ENCODE data around the gene TLR6. TPM values are rescaled to one million over a fixed set of nuclear protein-coding genes. Genes with fewer than 3 reads are reported as not detected.

The TLR6 gene
- total and polyA plus RNA-seq, 4 donors = 0.26 to 2.1 (median 1.3) TPM

DNA sequence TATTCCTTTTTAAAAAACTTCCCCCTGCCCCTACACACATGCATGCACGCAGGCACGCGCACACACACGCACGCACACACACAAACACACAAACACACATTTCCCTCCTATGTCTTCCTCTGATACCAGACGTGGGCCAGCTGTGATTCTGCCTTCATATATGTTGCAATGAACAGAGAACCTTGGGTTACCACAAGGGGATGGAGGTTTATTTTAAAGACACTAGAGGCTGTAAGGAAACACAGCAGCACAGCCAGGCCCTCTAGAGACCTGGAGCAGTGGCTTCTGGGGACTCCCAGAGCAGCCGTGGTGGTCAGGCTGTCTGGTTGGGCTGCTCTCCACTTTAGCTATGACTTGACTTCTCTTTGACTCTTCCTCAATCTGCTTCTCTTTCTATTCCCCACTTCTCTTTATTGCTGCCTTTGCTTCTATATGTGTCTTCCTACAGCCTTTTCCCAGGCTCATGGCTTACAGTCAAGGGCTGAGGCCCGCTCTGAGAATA is 70.7 kb downstream of the TLR6 start:
- H3K9ac ChIP-seq (ENCODE audit: low read depth in 1 of 2, low read length in 2 of 2) = no peak overlapping the region
- WGBS = 91% methylated on average over 8 of the region's 8 CpGs
- H3K4me1 ChIP-seq (ENCODE audit: control insufficient read depth in 4 of 4, insufficient read depth in 4 of 4, low read length in 3 of 4) = peaks cover 4 to 25% (median 15%) of the 10 kb centered on the region in 4 donors
- TF ChIP-seq SP1 (IDR thresholded peaks at IDR 0.05) (no peak), YY1 (IDR thresholded peaks at IDR 0.05) (peak; percentile 21), RXRA (IDR thresholded peaks at IDR 0.05) (peak in 1 of 2 donors; percentile 14), GABPA (IDR thresholded peaks at IDR 0.05 in 1 of 2, conservative IDR thresholded peaks at IDR 0.05 in 1 of 2) (no peak)
- no peak overlapping the region for H3K4me3 ChIP-seq (ENCODE audit: low read depth in 1 of 3, low read length in 3 of 3)
- DNase-seq (ENCODE audit: low spot score) = no peak
- H3K9me3 ChIP-seq (ENCODE audit: control insufficient read depth in 4 of 4, low read length in 3 of 4) = no peaks in the 10 kb centered on the region
- no peaks in the 10 kb centered on the region for H3K36me3 ChIP-seq (ENCODE audit: control insufficient read depth in 4 of 4, insufficient read depth in 3 of 4, low read depth in 1 of 4, low read length in 3 of 4)
- H3K27me3 ChIP-seq (ENCODE audit: control insufficient read depth in 4 of 4, insufficient read depth in 4 of 4, low read length in 3 of 4) = no peaks in the 10 kb centered on the region
- H3K27ac ChIP-seq (ENCODE audit: low read depth in 1 of 2, low read length in 2 of 2) = no peak overlapping the region

DNA sequence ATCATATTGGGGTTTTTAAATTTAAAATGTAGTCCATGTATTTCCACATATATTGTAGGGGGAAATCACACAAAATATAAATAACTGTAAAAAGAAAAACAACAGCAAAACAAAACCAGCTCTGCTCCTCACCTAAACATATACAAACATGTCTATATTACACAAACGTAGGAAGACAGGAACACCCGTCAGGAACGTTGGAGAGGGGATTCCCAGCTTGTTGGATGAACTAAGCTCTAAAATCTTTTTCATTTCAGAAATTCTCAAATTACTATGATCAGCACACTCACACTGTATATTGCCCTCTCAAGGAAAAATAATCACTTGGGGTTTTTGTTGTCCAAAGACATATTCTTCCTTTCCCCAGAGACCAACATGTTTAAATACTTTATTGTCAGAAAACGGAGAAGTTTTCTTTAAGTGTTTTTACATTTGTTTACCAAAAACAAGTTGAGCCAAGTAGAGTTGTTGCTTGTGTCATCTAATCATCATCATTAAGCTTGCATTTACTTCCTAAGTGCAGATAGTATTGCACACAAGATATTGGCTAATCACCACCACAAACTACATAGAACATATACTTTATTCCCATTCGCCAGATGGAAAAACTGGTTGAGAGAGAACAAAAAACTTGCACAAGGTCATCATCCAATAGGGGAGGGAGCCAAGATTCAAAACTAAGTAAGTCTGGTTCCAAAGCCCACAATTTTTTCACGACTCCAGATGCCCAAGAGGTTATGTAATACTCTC is 71.4 kb downstream of the TLR6 start:
- H3K4me1 ChIP-seq (ENCODE audit: control insufficient read depth in 4 of 4, insufficient read depth in 4 of 4, low read length in 3 of 4) = peaks cover 4 to 23% (median 13%) of the 10 kb centered on the region in 4 donors
- H3K4me3 ChIP-seq (ENCODE audit: low read depth in 1 of 3, low read length in 3 of 3) = no peak overlapping the region
- H3K27me3 ChIP-seq (ENCODE audit: control insufficient read depth in 4 of 4, insufficient read depth in 4 of 4, low read length in 3 of 4) = no peaks in the 10 kb centered on the region
- TF ChIP-seq NR2F2 (IDR thresholded peaks at IDR 0.05) = no peak
- TF ChIP-seq YY1 (IDR thresholded peaks at IDR 0.05) = no peak
- TF ChIP-seq, protein P1, sequence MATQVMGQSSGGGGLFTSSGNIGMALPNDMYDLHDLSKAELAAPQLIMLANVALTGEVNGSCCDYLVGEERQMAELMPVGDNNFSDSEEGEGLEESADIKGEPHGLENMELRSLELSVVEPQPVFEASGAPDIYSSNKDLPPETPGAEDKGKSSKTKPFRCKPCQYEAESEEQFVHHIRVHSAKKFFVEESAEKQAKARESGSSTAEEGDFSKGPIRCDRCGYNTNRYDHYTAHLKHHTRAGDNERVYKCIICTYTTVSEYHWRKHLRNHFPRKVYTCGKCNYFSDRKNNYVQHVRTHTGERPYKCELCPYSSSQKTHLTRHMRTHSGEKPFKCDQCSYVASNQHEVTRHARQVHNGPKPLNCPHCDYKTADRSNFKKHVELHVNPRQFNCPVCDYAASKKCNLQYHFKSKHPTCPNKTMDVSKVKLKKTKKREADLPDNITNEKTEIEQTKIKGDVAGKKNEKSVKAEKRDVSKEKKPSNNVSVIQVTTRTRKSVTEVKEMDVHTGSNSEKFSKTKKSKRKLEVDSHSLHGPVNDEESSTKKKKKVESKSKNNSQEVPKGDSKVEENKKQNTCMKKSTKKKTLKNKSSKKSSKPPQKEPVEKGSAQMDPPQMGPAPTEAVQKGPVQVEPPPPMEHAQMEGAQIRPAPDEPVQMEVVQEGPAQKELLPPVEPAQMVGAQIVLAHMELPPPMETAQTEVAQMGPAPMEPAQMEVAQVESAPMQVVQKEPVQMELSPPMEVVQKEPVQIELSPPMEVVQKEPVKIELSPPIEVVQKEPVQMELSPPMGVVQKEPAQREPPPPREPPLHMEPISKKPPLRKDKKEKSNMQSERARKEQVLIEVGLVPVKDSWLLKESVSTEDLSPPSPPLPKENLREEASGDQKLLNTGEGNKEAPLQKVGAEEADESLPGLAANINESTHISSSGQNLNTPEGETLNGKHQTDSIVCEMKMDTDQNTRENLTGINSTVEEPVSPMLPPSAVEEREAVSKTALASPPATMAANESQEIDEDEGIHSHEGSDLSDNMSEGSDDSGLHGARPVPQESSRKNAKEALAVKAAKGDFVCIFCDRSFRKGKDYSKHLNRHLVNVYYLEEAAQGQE (IDR thresholded peaks at IDR 0.05) = no peak
- TF ChIP-seq RXRA (IDR thresholded peaks at IDR 0.05) = no peak
- no peak for TF ChIP-seq TAF1 (conservative IDR thresholded peaks at IDR 0.05)
- no peak for TF ChIP-seq RAD21 (IDR thresholded peaks at IDR 0.05)
- TF ChIP-seq FOXA1 (IDR thresholded peaks at IDR 0.05) = no peak
- TF ChIP-seq FOXA2 (IDR thresholded peaks at IDR 0.05) = no peak
- no peak for TF ChIP-seq EGR1 (IDR thresholded peaks at IDR 0.05; ENCODE audit: low read depth in 2 of 2)
- no peak for TF ChIP-seq SP1 (IDR thresholded peaks at IDR 0.05)
- TF ChIP-seq, protein P2, sequence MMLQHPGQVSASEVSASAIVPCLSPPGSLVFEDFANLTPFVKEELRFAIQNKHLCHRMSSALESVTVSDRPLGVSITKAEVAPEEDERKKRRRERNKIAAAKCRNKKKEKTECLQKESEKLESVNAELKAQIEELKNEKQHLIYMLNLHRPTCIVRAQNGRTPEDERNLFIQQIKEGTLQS (IDR thresholded peaks at IDR 0.05) = no peak
- no peak overlapping the region for H3K27ac ChIP-seq (ENCODE audit: low read depth in 1 of 2, low read length in 2 of 2)
- no peaks in the 10 kb centered on the region for H3K9me3 ChIP-seq (ENCODE audit: control insufficient read depth in 4 of 4, low read length in 3 of 4)
- no peak overlapping the region for H3K9ac ChIP-seq (ENCODE audit: low read depth in 1 of 2, low read length in 2 of 2)
- 68% methylated on average over 6 of the region's 6 CpGs for WGBS
- no peaks in the 10 kb centered on the region for H3K36me3 ChIP-seq (ENCODE audit: control insufficient read depth in 4 of 4, insufficient read depth in 3 of 4, low read depth in 1 of 4, low read length in 3 of 4)
- DNase-seq (ENCODE audit: low spot score) = no peak

DNA sequence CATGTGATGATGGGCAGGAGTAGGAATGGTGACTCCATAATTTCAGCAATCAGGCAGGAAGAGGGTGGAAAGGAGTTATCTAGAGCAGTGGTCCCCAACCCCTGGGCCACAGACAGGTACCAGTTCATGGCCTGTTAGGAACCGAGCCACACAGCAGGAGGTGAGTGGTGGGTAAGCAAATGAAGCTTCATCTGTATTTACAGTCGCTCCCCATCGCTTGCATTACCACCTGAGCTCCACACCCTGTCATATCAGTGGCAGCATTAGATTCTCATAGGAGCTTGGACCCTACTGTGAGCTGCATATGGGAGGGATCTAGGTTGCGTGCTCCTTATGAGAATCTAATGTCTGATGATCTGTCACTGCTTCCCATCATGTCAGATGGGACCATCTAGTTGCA is 72.5 kb downstream of the TLR6 start:
- no peaks in the 10 kb centered on the region for H3K9me3 ChIP-seq (ENCODE audit: control insufficient read depth in 4 of 4, low read length in 3 of 4)
- no peak for DNase-seq (ENCODE audit: low spot score)
- no peak overlapping the region for H3K9ac ChIP-seq (ENCODE audit: low read depth in 1 of 2, low read length in 2 of 2)
- H3K27me3 ChIP-seq (ENCODE audit: control insufficient read depth in 4 of 4, insufficient read depth in 4 of 4, low read length in 3 of 4) = no peaks in the 10 kb centered on the region
- H3K36me3 ChIP-seq (ENCODE audit: control insufficient read depth in 4 of 4, insufficient read depth in 3 of 4, low read depth in 1 of 4, low read length in 3 of 4) = peaks cover 0 to 1% (median 0%) of the 10 kb centered on the region in 4 donors
- no peak overlapping the region for H3K27ac ChIP-seq (ENCODE audit: low read depth in 1 of 2, low read length in 2 of 2)
- WGBS = 97% methylated on average over 4 of the region's 4 CpGs
- H3K4me3 ChIP-seq (ENCODE audit: low read depth in 1 of 3, low read length in 3 of 3) = no peak overlapping the region
- H3K4me1 ChIP-seq (ENCODE audit: control insufficient read depth in 4 of 4, insufficient read depth in 4 of 4, low read length in 3 of 4) = peaks cover 2 to 20% (median 13%) of the 10 kb centered on the region in 4 donors
- TF ChIP-seq FOXA1 (IDR thresholded peaks at IDR 0.05) = no peak
- TF ChIP-seq HNF4G (IDR thresholded peaks at IDR 0.05) = no peak
- TF ChIP-seq SP1 (IDR thresholded peaks at IDR 0.05) = no peak
- no peak for TF ChIP-seq TAF1 (conservative IDR thresholded peaks at IDR 0.05)
- TF ChIP-seq HNF4A (conservative IDR thresholded peaks at IDR 0.05) = no peak
- TF ChIP-seq, protein P3, sequence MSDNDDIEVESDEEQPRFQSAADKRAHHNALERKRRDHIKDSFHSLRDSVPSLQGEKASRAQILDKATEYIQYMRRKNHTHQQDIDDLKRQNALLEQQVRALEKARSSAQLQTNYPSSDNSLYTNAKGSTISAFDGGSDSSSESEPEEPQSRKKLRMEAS (IDR thresholded peaks at IDR 0.05) = no peak
- TF ChIP-seq EGR1 (IDR thresholded peaks at IDR 0.05; ENCODE audit: low read depth in 2 of 2) = no peak
- no peak for TF ChIP-seq RAD21 (IDR thresholded peaks at IDR 0.05)
- no peak for TF ChIP-seq FOXA2 (IDR thresholded peaks at IDR 0.05)
- no peak for TF ChIP-seq JUND (IDR thresholded peaks at IDR 0.05)
- no peak for TF ChIP-seq GABPA (IDR thresholded peaks at IDR 0.05 in 1 of 2, conservative IDR thresholded peaks at IDR 0.05 in 1 of 2)
- no peak for TF ChIP-seq YY1 (IDR thresholded peaks at IDR 0.05)
- TF ChIP-seq, protein P4, sequence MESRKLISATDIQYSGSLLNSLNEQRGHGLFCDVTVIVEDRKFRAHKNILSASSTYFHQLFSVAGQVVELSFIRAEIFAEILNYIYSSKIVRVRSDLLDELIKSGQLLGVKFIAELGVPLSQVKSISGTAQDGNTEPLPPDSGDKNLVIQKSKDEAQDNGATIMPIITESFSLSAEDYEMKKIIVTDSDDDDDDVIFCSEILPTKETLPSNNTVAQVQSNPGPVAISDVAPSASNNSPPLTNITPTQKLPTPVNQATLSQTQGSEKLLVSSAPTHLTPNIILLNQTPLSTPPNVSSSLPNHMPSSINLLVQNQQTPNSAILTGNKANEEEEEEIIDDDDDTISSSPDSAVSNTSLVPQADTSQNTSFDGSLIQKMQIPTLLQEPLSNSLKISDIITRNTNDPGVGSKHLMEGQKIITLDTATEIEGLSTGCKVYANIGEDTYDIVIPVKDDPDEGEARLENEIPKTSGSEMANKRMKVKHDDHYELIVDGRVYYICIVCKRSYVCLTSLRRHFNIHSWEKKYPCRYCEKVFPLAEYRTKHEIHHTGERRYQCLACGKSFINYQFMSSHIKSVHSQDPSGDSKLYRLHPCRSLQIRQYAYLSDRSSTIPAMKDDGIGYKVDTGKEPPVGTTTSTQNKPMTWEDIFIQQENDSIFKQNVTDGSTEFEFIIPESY (IDR thresholded peaks at IDR 0.05) = no peak
- no peak for TF ChIP-seq NR2F2 (IDR thresholded peaks at IDR 0.05)
- TF ChIP-seq, protein P1 (IDR thresholded peaks at IDR 0.05) = no peak
